ENCODE data around the gene OPRD1.

Gene OPRD1

DNA sequence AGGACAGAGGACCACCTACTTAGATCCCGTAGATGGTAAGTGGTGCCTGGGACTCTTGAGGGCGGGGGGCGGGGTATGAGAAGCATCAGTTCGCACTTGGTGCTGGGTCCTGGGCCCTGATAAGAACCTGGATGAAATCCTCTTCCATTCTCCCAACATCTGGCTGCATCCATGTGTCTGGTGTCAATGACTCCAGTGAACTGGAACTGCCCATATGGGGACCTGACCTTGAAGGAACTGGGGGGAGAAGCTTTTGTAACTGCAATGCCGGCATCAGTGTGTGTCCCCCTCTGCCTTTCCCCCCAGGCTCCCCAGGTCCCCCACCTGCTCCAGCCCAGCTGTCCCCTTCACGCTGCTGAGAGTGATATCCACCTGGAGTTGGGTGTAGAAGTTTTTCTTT lies 52.7 kb downstream of the OPRD1 start:
- H3K79me2 ChIP-seq (ENCODE audit: low read length) = no peaks in the 10 kb centered on the region
- H3K9me3 ChIP-seq (ENCODE audit: insufficient read depth, low read length) = no peaks in the 10 kb centered on the region
- H3K4me1 ChIP-seq (ENCODE audit: low read length) = peaks cover 24% of the 10 kb centered on the region
- H3K27me3 ChIP-seq (ENCODE audit: low read depth, low read length) = no peaks in the 10 kb centered on the region
- H3K4me3 ChIP-seq (ENCODE audit: low read length) = no peak overlapping the region
- no peak overlapping the region for H2AFZ ChIP-seq (ENCODE audit: low read depth, low read length)
- H3K9ac ChIP-seq (ENCODE audit: low read length) = no peak overlapping the region
- no peaks in the 10 kb centered on the region for H3K36me3 ChIP-seq (replicated peaks; ENCODE audit: low read depth, low read length)
- TF ChIP-seq EZH2phosphoT487 (IDR thresholded peaks at IDR 0.05; ENCODE audit: low read depth) = no peak
- TF ChIP-seq, protein P1, sequence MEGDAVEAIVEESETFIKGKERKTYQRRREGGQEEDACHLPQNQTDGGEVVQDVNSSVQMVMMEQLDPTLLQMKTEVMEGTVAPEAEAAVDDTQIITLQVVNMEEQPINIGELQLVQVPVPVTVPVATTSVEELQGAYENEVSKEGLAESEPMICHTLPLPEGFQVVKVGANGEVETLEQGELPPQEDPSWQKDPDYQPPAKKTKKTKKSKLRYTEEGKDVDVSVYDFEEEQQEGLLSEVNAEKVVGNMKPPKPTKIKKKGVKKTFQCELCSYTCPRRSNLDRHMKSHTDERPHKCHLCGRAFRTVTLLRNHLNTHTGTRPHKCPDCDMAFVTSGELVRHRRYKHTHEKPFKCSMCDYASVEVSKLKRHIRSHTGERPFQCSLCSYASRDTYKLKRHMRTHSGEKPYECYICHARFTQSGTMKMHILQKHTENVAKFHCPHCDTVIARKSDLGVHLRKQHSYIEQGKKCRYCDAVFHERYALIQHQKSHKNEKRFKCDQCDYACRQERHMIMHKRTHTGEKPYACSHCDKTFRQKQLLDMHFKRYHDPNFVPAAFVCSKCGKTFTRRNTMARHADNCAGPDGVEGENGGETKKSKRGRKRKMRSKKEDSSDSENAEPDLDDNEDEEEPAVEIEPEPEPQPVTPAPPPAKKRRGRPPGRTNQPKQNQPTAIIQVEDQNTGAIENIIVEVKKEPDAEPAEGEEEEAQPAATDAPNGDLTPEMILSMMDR (IDR thresholded peaks at IDR 0.05; ENCODE audit: low read depth, low read length) = no peak
- H3K27ac ChIP-seq (ENCODE audit: low read length) = no peak overlapping the region
- H3K4me2 ChIP-seq (ENCODE audit: low read length) = no peak overlapping the region
- no peaks in the 10 kb centered on the region for H4K20me1 ChIP-seq (ENCODE audit: insufficient read depth, low read length)

DNA sequence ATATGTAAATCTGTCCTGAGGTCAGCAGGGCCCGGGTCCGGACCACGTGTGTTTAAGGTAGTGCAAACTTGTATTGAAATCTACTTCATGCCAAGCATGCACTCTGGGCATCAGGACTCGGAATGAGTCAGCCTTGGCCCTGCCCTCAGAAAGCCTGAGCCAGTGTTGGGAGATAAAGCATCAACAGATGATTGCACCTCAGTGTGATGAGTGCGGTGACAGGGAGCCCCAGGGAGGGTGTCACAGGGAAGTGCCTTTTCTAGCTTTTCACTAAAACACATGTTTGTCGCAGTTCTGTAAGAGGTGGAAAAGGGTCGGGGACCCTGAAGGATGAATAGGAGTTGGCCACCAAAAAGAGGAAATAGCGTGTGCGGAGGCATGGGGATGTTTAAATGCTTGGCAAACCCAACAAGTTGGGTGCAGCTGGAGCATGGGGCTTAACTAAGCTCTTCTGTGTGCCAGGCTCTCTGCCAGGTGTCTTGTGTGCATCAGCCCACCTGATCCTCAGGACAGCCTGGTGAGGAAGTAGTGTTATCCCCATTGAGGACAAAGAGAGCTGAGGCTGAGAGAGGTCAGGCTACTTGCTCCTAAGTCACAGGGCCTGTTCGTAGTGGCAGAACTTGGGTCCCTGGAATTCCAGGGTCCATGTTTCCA lies 54.2 kb downstream of the OPRD1 start:
- no peaks in the 10 kb centered on the region for H3K9me3 ChIP-seq (ENCODE audit: insufficient read depth, low read length)
- no peaks in the 10 kb centered on the region for H3K27me3 ChIP-seq (ENCODE audit: low read depth, low read length)
- TF ChIP-seq EZH2phosphoT487 (IDR thresholded peaks at IDR 0.05; ENCODE audit: low read depth) = no peak
- TF ChIP-seq, protein P1 (IDR thresholded peaks at IDR 0.05; ENCODE audit: low read depth, low read length) = no peak
- no peaks in the 10 kb centered on the region for H3K36me3 ChIP-seq (replicated peaks; ENCODE audit: low read depth, low read length)
- H3K9ac ChIP-seq (ENCODE audit: low read length) = no peak overlapping the region
- H3K4me2 ChIP-seq (ENCODE audit: low read length) = peak overlapping the region; percentile 32
- no peak overlapping the region for H3K4me3 ChIP-seq (ENCODE audit: low read length)
- H2AFZ ChIP-seq (ENCODE audit: low read depth, low read length) = no peak overlapping the region
- no peaks in the 10 kb centered on the region for H3K79me2 ChIP-seq (ENCODE audit: low read length)
- no peaks in the 10 kb centered on the region for H4K20me1 ChIP-seq (ENCODE audit: insufficient read depth, low read length)
- no peak overlapping the region for H3K27ac ChIP-seq (ENCODE audit: low read length)
- H3K4me1 ChIP-seq (ENCODE audit: low read length) = peaks cover 10% of the 10 kb centered on the region

DNA sequence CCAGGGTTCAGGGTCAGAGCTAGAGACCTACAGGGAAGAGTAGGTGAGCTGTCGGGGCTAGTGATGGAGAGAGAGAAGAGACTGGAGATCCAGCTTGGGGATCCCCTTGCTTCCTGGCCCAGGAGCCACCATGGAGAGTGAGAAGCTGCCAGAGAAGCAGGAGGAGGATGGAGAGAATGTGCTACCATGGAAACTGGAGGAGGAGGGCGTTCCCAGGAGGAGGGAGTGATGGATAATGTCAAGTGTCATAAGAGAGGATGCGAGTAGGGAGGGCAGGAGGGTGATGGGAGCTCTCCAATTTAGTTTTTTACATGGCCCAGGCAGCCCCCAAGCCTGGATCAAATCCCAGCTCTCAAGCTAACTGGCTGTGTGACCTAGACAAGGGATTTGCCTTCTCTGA lies 55.9 kb downstream of the OPRD1 start:
- peaks cover 10% of the 10 kb centered on the region for H3K4me1 ChIP-seq (ENCODE audit: low read length)
- H3K27ac ChIP-seq (ENCODE audit: low read length) = no peak overlapping the region
- H3K9ac ChIP-seq (ENCODE audit: low read length) = no peak overlapping the region
- TF ChIP-seq, protein P1 (IDR thresholded peaks at IDR 0.05; ENCODE audit: low read depth, low read length) = no peak
- no peak for TF ChIP-seq EZH2phosphoT487 (IDR thresholded peaks at IDR 0.05; ENCODE audit: low read depth)
- no peaks in the 10 kb centered on the region for H4K20me1 ChIP-seq (ENCODE audit: insufficient read depth, low read length)
- H3K79me2 ChIP-seq (ENCODE audit: low read length) = no peaks in the 10 kb centered on the region
- no peaks in the 10 kb centered on the region for H3K27me3 ChIP-seq (ENCODE audit: low read depth, low read length)
- no peak overlapping the region for H3K4me3 ChIP-seq (ENCODE audit: low read length)
- no peak overlapping the region for H3K4me2 ChIP-seq (ENCODE audit: low read length)
- no peaks in the 10 kb centered on the region for H3K9me3 ChIP-seq (ENCODE audit: insufficient read depth, low read length)
- no peaks in the 10 kb centered on the region for H3K36me3 ChIP-seq (replicated peaks; ENCODE audit: low read depth, low read length)
- H2AFZ ChIP-seq (ENCODE audit: low read depth, low read length) = no peak overlapping the region

DNA sequence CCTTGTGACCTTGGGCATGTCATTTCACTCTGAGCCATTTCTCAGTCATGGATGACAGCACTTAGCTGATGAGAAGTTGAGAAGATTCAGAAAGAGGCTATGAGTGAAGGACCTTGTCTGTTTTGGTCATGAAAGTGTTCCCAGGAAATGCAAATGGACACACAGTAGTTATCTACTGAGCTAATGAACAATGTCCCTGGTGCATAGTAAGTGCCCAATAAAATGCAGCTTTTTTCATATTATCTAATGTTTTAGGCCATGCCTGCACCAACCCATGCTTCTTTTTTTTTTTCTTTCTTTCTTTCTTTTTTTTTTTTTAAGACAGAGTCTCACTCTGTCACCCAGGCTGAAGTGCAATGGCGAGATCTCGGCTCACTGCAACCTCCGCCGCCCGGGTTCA lies 58.0 kb downstream of the OPRD1 start:
- no peaks in the 10 kb centered on the region for H4K20me1 ChIP-seq (ENCODE audit: insufficient read depth, low read length)
- H2AFZ ChIP-seq (ENCODE audit: low read depth, low read length) = no peak overlapping the region
- H3K9ac ChIP-seq (ENCODE audit: low read length) = no peak overlapping the region
- no peak overlapping the region for H3K27ac ChIP-seq (ENCODE audit: low read length)
- H3K36me3 ChIP-seq (replicated peaks; ENCODE audit: low read depth, low read length) = no peaks in the 10 kb centered on the region
- no peaks in the 10 kb centered on the region for H3K9me3 ChIP-seq (ENCODE audit: insufficient read depth, low read length)
- peaks cover 10% of the 10 kb centered on the region for H3K4me1 ChIP-seq (ENCODE audit: low read length)
- no peak overlapping the region for H3K4me3 ChIP-seq (ENCODE audit: low read length)
- no peak overlapping the region for H3K4me2 ChIP-seq (ENCODE audit: low read length)
- H3K27me3 ChIP-seq (ENCODE audit: low read depth, low read length) = no peaks in the 10 kb centered on the region
- H3K79me2 ChIP-seq (ENCODE audit: low read length) = no peaks in the 10 kb centered on the region
- no peak for TF ChIP-seq EZH2phosphoT487 (IDR thresholded peaks at IDR 0.05; ENCODE audit: low read depth)
- TF ChIP-seq, protein P1 (IDR thresholded peaks at IDR 0.05; ENCODE audit: low read depth, low read length) = no peak
